HG02970 (cell line): Measurements from ENCODE around the gene IQSEC3.
"Not testable (repeated sequence)": the region's sequence is repeated elsewhere in the genome, so short reads cannot be mapped to it uniquely, and the experiment has no call there.

ENCODE experiments used
- ATAC-seq: cut with Tn5 transposase; IDR thresholded peaks from one replicate; pipeline ENCODE4 v1.9.1; 2021; ENCODE audit warnings: mild to moderate bottlenecking, moderate library complexity, moderate number of reproducible peaks; ENCODE audit not compliant: unreplicated experiment, low FRiP score

The IQSEC3 gene

DNA sequence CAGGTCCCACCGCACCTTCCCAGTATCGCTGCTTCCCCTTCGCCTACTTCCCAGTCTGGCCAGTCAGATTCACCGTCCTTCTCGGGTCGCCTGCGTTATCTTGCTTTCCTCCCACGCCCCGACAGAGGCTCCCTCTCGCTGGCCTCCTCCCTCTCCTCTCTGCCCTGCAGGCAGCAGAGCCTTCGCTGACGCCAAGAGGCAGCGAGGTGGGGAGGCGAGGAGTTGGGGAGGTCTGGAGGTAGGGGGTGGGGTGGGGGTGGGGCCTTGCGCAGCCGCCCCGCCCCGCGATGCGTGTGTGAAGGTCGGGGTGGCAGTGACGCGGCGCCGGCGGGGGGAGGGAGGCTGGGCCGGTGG lies at the start of gene IQSEC3:
Gene IQSEC3, plus strand, starts transcription at position 340 of the 354 bp plus-strand sequence. CDS start 116 bp downstream, outside the sequence.
- not testable (repeated sequence) for ATAC-seq

GRCh38 chr12:17370-18340 lies 48.9 kb upstream of the IQSEC3 start:
- ATAC-seq: not testable (repeated sequence)

DNA sequence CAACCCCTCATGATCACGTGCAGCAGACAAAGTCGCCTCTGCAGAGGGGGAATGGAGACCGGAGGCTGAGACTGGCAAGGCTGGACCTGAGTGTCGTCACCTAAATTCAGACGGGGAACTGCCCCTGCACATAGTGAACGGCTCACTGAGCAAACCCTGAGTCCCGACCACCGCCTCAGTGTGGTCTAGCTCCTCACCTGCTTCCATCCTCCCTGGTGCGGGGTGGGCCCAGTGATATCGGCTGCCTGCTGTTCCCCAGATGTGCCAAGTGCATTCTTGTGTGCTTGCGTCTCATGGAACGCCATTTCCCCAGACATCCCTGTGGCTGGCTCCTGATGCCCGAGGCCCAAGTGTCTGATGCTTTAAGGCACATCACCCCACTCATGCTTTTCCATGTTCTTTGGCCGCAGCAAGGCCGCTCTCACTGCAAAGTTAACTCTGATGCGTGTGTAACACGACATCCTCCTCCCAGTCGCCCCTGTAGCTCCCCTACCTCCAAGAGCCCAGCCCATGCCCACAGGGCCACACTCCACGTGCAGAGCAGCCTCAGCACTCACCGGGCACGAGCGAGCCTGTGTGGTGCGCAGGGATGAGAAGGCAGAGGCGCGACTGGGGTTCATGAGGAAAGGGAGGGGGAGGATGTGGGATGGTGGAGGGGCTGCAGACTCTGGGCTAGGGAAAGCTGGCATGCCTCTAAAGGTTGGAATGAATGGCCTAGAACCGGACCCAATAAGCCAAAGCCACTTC lies 47.6 kb upstream of the IQSEC3 start:
- ATAC-seq: not testable (repeated sequence)

GRCh38 chr12:19906-20305 lies 46.7 kb upstream of the IQSEC3 start:
- ATAC-seq: not testable (repeated sequence)

DNA sequence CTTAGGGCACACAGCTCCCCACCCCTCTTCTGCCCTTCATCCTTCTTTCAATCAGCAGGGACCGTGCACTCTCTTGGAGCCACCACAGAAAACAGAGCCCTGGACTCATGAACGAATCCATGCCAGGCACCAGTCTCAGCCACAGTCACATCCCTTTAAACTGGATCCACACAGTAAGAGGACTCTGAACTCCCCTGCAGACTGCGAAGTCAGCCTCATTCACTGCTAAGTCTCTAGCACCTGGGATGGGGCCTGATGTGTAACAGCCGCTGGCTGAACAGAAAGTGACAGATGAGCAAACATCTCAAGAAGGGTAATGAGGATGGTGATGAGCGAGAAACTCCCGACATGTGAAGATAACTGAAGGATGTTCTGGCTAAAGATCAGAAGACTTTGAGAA lies 45.8 kb upstream of the IQSEC3 start:
- no peak for ATAC-seq

DNA sequence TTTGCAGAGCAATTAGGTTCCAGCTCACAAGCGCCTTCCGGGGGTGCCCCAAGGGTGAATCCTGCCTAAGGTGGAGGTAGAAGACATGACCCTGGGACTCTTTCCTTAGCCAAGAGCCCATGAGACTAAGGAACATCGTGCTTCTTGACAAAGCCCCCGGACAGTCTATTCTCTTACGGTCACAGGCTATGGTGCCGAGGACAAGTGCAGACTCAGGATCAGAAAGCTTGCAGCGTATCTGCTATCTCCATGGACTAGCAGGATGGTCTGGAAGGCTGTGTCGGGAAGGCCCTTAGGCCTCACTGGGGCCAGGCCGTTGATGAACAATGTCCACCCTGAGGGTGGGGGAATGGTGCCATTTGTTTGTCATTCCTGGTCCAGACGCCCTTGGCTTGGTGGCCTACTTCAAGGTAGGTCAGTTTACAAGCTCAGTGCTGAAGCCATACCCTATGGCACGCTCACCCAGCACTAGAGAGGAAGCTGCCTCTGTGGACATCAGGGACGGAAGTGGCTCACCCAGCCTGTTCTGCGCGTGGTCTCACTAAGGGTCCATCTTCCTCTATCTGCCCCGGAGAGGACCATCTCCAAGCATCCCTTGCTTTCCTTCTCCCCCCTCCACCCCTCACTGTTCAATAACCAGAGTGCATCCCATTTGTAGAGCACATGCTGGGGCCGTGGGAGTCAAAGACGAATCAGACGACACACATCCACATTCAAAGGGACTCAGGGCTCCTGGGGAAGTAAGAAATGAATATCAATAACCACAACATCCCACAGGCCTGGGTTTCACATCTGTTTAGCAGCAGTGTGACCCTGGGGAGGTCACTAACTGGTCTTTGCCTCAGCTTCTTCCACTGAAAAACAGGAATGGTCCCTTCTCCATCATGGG lies 45.0 kb upstream of the IQSEC3 start:
- no peak for ATAC-seq

GRCh38 chr12:22190-22529 lies 44.4 kb upstream of the IQSEC3 start:
- no peak for ATAC-seq

GRCh38 chr12:22530-23201 lies 43.9 kb upstream of the IQSEC3 start:
- ATAC-seq: no peak

DNA sequence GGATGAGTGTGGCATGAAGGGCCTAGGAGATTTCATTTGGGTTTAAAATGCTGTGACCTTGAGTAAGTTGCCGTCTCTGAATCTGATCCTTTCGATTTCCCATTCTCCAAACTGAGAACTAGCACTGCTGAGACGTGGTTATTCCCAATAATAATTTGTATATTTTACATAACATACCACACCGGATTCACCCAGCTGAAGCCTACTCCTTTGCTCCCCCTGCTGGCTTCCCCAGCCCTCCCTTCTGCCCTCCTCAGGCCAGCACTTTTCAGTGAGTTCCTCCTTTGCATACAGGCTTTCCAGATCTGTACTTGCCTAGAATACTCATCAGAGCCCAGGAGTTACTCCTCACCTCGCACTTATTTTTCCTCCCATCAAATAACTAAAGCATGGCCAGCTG lies 38.7 kb upstream of the IQSEC3 start:
- not testable (repeated sequence) for ATAC-seq

DNA sequence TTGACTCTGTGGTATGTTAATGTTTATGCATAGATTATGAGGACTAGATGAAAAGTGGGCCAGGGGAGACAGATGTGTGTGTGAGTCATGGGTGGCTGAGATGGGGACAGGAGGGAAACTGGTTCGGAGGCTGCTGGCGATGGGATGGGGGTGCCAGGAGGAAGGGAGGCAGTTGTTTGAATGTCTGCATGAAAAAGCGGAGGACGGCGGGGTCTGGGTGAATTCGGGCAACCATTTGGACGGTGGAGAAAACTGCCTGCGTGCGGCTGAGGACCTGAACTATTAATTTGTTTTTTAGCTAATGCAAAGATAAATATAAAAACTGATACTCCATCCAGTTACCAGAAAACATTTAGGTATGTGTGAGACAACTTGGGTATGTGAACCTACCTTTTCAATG lies 27.8 kb upstream of the IQSEC3 start:
- not testable (repeated sequence) for ATAC-seq

DNA sequence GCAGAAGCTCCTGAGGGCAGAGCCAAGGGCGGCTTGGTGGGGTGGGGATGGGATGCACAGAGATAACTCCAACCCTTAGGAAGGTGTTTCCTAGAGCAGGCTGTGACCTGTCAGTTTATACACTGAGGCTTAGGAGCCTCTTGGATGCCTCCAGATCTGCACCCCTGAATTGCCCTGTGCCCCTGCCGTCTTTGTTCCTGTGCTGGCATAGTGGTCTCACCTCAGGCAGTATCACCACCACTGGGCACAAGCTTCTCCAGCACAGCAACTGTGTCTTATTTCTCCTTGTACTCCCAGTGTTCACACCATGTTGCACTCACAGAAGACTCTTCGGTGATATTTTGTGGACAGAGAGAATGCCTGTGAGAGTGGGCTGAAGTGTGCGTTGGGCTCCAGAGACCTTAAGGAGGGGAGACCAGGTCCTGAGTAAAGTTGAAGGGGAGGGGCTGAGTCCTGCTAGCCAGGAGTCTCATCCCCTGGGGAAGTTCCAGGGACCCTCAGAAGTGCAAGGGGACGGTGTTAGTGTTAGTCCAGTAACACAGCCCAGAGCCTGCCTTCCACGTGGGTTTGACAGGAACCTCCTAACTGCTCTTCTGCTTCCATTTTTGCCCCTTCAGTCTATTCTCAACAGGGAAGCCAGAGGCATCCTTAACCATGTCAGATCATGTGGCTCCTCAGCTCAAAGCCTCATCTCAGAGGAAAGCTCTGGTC lies 26.9 kb upstream of the IQSEC3 start:
- not testable (repeated sequence) for ATAC-seq

DNA sequence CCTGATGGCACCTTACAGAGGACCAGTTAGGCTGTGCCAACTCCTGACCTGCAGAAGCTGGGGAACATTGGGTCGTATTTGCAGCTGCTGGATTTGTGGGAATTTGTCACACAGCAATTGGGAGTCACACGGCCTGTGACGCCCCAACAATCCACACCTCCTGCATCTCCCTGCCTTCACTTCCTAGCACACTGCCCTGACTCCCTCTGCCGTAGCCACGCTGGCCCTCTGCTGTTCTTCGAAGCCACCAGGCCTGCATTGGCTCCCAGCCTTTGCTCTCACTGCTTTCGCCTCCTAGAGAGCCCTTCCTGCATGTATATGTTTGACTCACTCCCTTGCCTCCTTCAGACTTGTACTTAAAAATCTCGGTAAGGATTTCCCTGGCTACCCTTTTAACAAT lies 22.2 kb upstream of the IQSEC3 start:
- not testable (repeated sequence) for ATAC-seq

- not testable (repeated sequence) for ATAC-seq
These were observed 21.2 kb upstream of the IQSEC3 start for GRCh38 chr12:45235-45990.

GRCh38 chr12:45991-46358 lies 20.6 kb upstream of the IQSEC3 start:
- not testable (repeated sequence) for ATAC-seq

- not testable (repeated sequence) for ATAC-seq
These were observed 20.0 kb upstream of the IQSEC3 start for GRCh38 chr12:46542-46941.

DNA sequence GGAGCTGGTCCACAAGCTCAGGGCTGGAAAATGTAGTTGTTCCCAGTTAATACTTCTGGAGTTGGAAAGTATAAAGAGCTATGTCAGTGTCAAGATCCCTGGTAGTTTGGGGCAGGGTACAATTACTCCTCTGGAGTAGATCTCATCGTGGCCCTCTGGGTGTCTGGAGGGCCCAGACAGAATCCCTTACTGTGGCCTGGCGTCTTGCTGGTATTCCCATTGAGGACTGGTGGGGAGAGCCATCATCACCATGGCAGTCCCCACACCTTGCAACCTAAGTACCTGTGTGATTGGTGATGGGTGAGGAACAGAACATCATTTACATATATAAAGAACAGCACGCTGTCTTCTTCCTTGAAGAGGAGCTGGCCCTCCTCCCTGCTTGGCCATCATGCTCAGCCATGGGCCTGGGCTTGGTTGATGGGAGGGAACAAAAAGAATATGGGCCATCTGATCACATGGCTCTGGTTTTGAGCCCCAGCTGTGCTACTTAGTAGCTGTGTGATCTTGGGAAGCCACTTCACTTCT lies 18.8 kb upstream of the IQSEC3 start:
- not testable (repeated sequence) for ATAC-seq

GRCh38 chr12:49149-49548 lies 17.4 kb upstream of the IQSEC3 start:
- not testable (repeated sequence) for ATAC-seq

- ATAC-seq: not testable (repeated sequence)
These were observed 15.5 kb upstream of the IQSEC3 start for GRCh38 chr12:51087-51486.
